B cell (primary cell): ENCODE measurements around the gene FMNL1. TPM values are rescaled to one million over a fixed set of nuclear protein-coding genes. Genes with fewer than 3 reads are reported as not detected.

Source experiments
- ATAC-seq: fragments of 200-7000 bp; cut with Tn5 transposase; one replicate; pipeline ENCODE4 v1.10.0; 2021; ENCODE audit warnings: low read depth, mild to moderate bottlenecking, moderate number of reproducible peaks, moderate library complexity
- CTCF ChIA-PET: fragments of 350-600 bp; sonication (Branson Sonifier 250); formaldehyde crosslinking; loops from one replicate; lab custom pipeline; 2021; ENCODE audit warnings: antibody characterized with exemption, inconsistent platforms; lab: Charles Lee
- POLR2A ChIA-PET: fragments of 350-600 bp; sonication (Branson Sonifier 250); formaldehyde crosslinking; loops from one replicate; lab custom pipeline; 2021; ENCODE audit warnings: antibody characterized with exemption; lab: Charles Lee
- DNase-seq: peaks from one replicate; pipeline ENCODE4 v3.0.0; 2013
- H2AFZ ChIP-seq: 2 replicates; pipeline ENCODE4 v1.6.1; 2012; ENCODE audit warnings: mild to moderate bottlenecking, low read depth, low read length; ENCODE audit not compliant: insufficient read depth, poor library complexity, severe bottlenecking
- H3K27ac ChIP-seq, 2 donors: 1 replicate in 1 of 2; 2 replicates in 1 of 2; pipeline ENCODE4 v1.5.1; 2012 to 2013; ENCODE audit warnings: low read length in 2 of 2, mild to moderate bottlenecking in 2 of 2, moderate library complexity in 1 of 2
- H3K27me3 ChIP-seq, 4 experiments: fragments of 200-600 bp in 1 of 4; sonication (generic) in 1 of 4; replicated peaks in 1 of 4; 1 replicate in 2 of 4; 2 replicates in 2 of 4; pipeline versions ENCODE4 v1.6.1 to v1.7.0; 2013 to 2016; ENCODE audit warnings: low read length in 3 of 4, mild to moderate bottlenecking in 2 of 4, mixed read lengths in 1 of 4, moderate library complexity in 1 of 4; ENCODE audit not compliant: insufficient read depth in 4 of 4, control insufficient read depth in 3 of 4; ENCODE audit errors: control extremely low read depth in 1 of 4
- H3K36me3 ChIP-seq, 2 experiments: replicated peaks in 1 of 2; 1 replicate in 1 of 2; 2 replicates in 1 of 2; pipeline versions ENCODE4 v1.6.1 to v1.7.1; 2013; ENCODE audit warnings: low read length in 1 of 2; ENCODE audit not compliant: insufficient read depth in 2 of 2, control insufficient read depth in 1 of 2; ENCODE audit errors: control extremely low read depth in 1 of 2, extremely low read depth in 1 of 2
- H3K4me1 ChIP-seq, 2 donors: fragments of 200-600 bp in 1 of 2; sonication (generic) in 1 of 2; 1 replicate in 1 of 2; 2 replicates in 1 of 2; pipeline versions ENCODE4 v1.5.1 to v1.6.1; 2013 to 2017; ENCODE audit warnings: low read length in 2 of 2; ENCODE audit not compliant: control insufficient read depth in 2 of 2, insufficient read depth in 2 of 2
- H3K4me2 ChIP-seq: replicated peaks from 2 replicates; pipeline ENCODE3; 2012; ENCODE audit warnings: mild to moderate bottlenecking, low read depth, low read length; ENCODE audit not compliant: poor library complexity, severe bottlenecking
- H3K4me3 ChIP-seq, 5 experiments: fragments of 200-600 bp in 1 of 5; sonication (generic) in 1 of 5; 1 replicate in 3 of 5; 2 replicates in 2 of 5; pipeline versions ENCODE4 v1.5.1 to v1.7.0; 2011 to 2016; ENCODE audit warnings: low read length in 4 of 5, mild to moderate bottlenecking in 4 of 5, low read depth in 2 of 5, control low read depth in 1 of 5, moderate library complexity in 1 of 5; ENCODE audit not compliant: insufficient read depth in 1 of 5; ENCODE audit errors: control extremely low read depth in 1 of 5, extremely low read depth in 1 of 5
- H3K79me2 ChIP-seq: fragments of 200-600 bp; sonication (generic); one replicate; pipeline ENCODE4 v1.6.0; 2016; ENCODE audit warnings: low read length; ENCODE audit not compliant: control insufficient read depth, insufficient read depth
- H3K9ac ChIP-seq: fragments of 200-600 bp; sonication (generic); 2 replicates; pipeline ENCODE4 v1.6.1; 2017; ENCODE audit warnings: mild to moderate bottlenecking, low read length, moderate library complexity
- H3K9me3 ChIP-seq, 3 donors: one replicate each; pipeline versions ENCODE4 v1.6.1 to v1.7.1; 2013; ENCODE audit warnings: low read length in 2 of 3; ENCODE audit not compliant: control insufficient read depth in 2 of 3, insufficient read depth in 1 of 3; ENCODE audit errors: control extremely low read depth in 1 of 3
- H4K20me1 ChIP-seq: 2 replicates; pipeline ENCODE4 v1.6.0; 2012; ENCODE audit warnings: mild to moderate bottlenecking, low read length; ENCODE audit not compliant: insufficient read depth, control insufficient read depth, poor library complexity, severe bottlenecking
- H3K27ac Mint-ChIP-seq: one replicate; pipeline ENCODE4 v1.8.0; 2021; ENCODE audit warnings: mixed read lengths
- H3K27me3 Mint-ChIP-seq: one replicate; pipeline ENCODE4 v1.8.0; 2021; ENCODE audit warnings: mixed read lengths
- H3K4me1 Mint-ChIP-seq: one replicate; pipeline ENCODE4 v1.8.0; 2021; ENCODE audit warnings: mixed read lengths
- H3K4me3 Mint-ChIP-seq: one replicate; pipeline ENCODE4 v1.8.0; 2021; ENCODE audit warnings: mixed read lengths
- H3K9me3 Mint-ChIP-seq: one replicate; pipeline ENCODE4 v1.8.0; 2022; ENCODE audit warnings: mixed read lengths; ENCODE audit not compliant: insufficient read depth
- EZH2 ChIP-seq: IDR thresholded peaks from 2 replicates; pipeline ENCODE4 v1.6.1; 2012; ENCODE audit warnings: borderline replicate concordance, low read depth, mild to moderate bottlenecking, moderate library complexity, low read length; ENCODE audit not compliant: insufficient read depth, poor library complexity, severe bottlenecking
- WGBS: methylation state at CpG from one replicate; pipeline ENCODE4 v1.1.5; 2013; ENCODE audit warnings: missing lambda C conversion rate; ENCODE audit not compliant: insufficient coverage; 5-methylcytosine and 5-hydroxymethylcytosine counted together
- intact Hi-C: fragments of 100-400 bp; cut with micrococcal nuclease; formaldehyde crosslinking; loops from one replicate; pipeline ENCODE4 v1.10.0; 2022
- polyA plus RNA-seq: library from polyadenylated mRNA; depleted of rRNA; stranded (reverse); fragments of >200 nt; gene quantifications from 2 replicates; pipeline ENCODE4 v1.2.3, GENCODE V29; 2012
- total RNA-seq, 2 donors: library from RNA; stranded (reverse); fragments of 120-200 nt in 1 of 2; gene quantifications; 1 replicate in 1 of 2; 2 replicates in 1 of 2; pipeline versions ENCODE4 v1.2.3 to v1.2.4, GENCODE V29; 2013 to 2022
- TF ChIP-seq, protein P1 (sequence below): fragments of 200-600 bp; IDR thresholded peaks from one replicate; pipeline ENCODE4 v1.8.0; 2022; ENCODE audit warnings: antibody characterized with exemption, mild to moderate bottlenecking

The FMNL1 gene
- total and polyA plus RNA-seq, 2 donors (not counting 1 experiment from before 2014, with no cell fraction given): 386 to 663 TPM

DNA sequence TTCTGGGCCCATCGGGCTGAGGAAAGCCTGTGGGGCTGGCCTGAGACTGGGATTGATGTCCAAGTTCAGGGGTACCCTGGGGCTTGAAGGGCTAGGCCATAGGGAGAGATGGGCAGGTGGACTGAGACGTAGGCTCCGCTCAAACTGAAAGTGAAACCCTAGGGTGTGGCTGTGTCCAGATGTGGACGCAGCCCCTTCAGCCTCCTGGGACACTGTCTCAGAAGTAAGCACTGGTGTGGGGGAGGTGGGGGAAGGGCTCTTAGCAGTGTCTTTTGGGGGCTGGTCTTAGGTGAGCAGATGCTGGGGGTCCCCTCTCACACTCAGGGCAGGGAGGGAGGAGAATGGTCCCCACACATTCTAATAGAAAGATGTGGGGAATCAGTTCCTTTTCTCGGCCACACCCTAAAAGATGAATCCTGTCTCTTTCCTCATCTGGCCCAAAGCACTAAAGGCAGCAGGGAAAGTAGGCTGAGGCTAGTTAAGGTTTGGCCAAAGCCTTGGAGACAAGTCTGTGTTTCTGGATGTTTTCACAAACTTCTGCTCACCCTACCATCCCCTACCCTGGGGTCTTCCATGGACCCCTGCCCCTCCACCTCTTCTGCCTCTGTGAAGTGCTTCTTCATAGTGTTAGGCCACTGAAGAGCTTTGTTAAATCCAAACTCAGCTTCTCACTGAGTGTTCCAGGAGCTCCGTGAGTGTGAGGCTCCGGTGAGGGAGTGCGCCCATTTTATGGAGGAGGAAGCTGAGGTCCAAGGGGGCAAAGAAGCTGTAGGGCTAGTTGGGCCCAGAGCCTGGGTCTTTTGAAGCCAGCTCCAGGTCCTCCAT is 5.6 kb downstream of the FMNL1 start:
- H3K27me3 ChIP-seq: no peaks in the 10 kb centered on the region
- Mint-ChIP-seq H3K27me3 (no peaks in the 10 kb centered on the region), H3K4me1 (peaks cover 90% of the 10 kb centered on the region), H3K4me3 (peak overlapping the region; percentile 100), H3K27ac (peak overlapping the region; percentile 99), H3K9me3 (no peaks in the 10 kb centered on the region)
- POLR2A ChIA-PET: interaction anchor here (0.7 to 9.9 kb wide), 9 partner anchors 7 to 158 kb away, joined by 3 to 149 read pairs (median 17); partner anchors contain the start of genes FMNL1, HEXIM1, HEXIM2 and MAP3K14
- peak overlapping the region; percentile 92 for H3K4me2 ChIP-seq
- peak overlapping the region in 4 of 5 experiments; percentile 85 to 96 (median 90) for H3K4me3 ChIP-seq
- peak overlapping the region; percentile 97 for H3K9ac ChIP-seq
- H4K20me1 ChIP-seq: peaks cover 21% of the 10 kb centered on the region
- no peak for TF ChIP-seq EZH2
- TF ChIP-seq, protein P1, sequence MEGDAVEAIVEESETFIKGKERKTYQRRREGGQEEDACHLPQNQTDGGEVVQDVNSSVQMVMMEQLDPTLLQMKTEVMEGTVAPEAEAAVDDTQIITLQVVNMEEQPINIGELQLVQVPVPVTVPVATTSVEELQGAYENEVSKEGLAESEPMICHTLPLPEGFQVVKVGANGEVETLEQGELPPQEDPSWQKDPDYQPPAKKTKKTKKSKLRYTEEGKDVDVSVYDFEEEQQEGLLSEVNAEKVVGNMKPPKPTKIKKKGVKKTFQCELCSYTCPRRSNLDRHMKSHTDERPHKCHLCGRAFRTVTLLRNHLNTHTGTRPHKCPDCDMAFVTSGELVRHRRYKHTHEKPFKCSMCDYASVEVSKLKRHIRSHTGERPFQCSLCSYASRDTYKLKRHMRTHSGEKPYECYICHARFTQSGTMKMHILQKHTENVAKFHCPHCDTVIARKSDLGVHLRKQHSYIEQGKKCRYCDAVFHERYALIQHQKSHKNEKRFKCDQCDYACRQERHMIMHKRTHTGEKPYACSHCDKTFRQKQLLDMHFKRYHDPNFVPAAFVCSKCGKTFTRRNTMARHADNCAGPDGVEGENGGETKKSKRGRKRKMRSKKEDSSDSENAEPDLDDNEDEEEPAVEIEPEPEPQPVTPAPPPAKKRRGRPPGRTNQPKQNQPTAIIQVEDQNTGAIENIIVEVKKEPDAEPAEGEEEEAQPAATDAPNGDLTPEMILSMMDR: no peak
- no peaks in the 10 kb centered on the region for H3K9me3 ChIP-seq
- CTCF ChIA-PET: interaction anchor here (0.9 to 24.6 kb wide), 8 partner anchors 7 to 92 kb away, joined by 3 to 737 read pairs (median 14); partner anchors contain the start of genes ACBD4, FMNL1, HEXIM1 and MAP3K14
- intact Hi-C loops: loop anchor here (1.0 kb wide), 1 partner anchor 66 kb away; the partner anchor contains the start of gene HEXIM2
- peaks cover under 1 to 19% of the 10 kb centered on the region in 2 experiments for H3K36me3 ChIP-seq
- H3K4me1 ChIP-seq: peaks cover 78 to 95% of the 10 kb centered on the region in 2 donors
- H2AFZ ChIP-seq: no peak overlapping the region
- 37% methylated on average over 6 of the region's 8 CpGs for WGBS
- H3K79me2 ChIP-seq: peaks cover 100% of the 10 kb centered on the region
- DNase-seq: peak; percentile 72
- H3K27ac ChIP-seq: peak overlapping the region; percentile 99 to 100
- peak; percentile 8 for ATAC-seq
